GM04504 (cell line): ENCODE measurements around the gene NXT1.
"Not testable (repeated sequence)": the region's sequence is repeated elsewhere in the genome, so short reads cannot be mapped to it uniquely, and the experiment has no call there.

Experiments
- DNase-seq: peaks from one replicate; pipeline ENCODE4 v3.0.0-alpha.2; 2012; ENCODE audit warnings: low read depth

The NXT1 gene

GRCh38 chr20:23350196-23350903 lies at the start of gene NXT1:
NXT1 (plus strand) TSS chr20:23350791; CDS start chr20:23354042, 3,251 bp downstream.
- peak; percentile 99 for DNase-seq

- DNase-seq: no peak
Measured at GRCh38 chr20:23301436-23302050, 49.0 kb upstream of the NXT1 start.

DNA sequence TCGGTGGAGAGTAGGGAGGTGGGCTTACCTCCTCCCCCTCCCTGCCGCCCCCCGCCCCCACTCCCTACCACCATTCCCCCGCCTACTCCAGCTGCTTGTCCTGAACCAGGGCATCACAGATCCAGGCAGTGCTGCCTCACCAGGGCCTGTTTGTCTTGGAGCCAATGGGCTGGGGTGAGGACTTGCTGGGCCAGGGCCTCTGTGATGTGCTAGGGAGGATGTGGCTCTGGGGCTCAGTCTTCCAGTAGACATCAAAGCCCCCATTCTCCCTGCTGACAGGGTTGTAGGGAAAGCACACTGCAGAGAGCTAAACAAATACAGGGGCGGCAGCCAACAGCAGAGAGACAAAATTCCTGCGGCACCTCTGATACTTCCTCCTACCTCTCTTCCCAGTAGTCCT lies 48.2 kb upstream of the NXT1 start:
- no peak for DNase-seq

DNA sequence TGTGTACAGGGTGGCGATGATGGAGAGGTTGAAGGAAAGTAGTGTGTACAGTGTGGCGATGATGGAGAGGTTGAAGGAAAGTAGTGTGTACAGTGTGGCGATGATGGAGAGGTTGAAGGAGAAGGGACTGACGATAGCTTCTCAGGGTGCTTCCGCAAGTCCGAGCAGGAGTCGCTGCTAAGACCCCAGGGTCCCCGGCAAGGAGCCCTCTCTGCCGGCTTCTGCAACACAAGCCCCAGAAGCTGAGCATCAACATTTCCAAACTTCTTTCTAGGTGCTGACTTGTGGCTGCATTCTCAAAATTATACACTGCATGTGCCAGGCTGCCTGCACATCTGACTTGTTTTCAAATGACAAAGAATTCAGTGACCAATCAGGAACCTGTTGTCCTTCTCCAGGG lies 47.8 kb upstream of the NXT1 start:
- DNase-seq: no peak

DNA sequence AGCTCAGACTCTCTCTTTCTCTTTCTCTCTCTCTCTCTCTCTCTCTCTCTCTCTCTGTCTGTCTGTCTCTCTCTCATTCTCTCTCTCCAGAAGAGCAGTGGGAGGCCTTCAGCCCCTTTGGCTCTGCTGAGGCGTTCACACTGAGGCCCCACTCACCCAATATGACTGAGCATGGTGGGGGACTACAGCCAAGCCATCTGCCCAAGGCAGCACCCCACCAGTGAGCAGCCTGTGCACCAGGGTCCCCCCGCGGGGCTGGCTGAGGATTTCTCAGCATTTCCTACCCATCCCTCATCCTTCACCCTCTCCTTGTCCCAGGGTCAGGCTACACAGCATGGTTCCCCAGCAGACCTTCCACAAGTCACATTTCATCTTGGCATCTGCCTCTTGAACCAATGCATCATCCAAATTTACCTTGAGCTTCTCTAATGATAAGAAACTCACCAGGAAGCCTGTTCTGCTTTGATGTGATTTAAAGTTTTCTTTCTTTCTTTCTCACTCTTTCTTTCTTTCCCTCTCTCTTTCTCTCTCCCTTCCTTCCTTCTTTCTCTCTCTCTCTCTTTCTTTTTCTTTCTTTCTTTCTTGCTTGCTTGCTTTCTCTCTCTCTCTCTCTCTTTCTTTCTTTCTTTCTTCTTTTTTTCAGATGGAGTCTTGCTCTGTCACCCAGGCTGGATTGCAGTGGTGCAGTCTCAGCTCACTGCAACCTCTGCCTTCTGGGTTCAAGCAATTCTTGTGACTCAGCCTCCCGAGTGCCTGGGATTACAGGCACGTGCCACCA lies 47.1 kb upstream of the NXT1 start:
- no peak for DNase-seq

- DNase-seq: no peak
Measured at GRCh38 chr20:23304616-23305015, 46.0 kb upstream of the NXT1 start.

DNA sequence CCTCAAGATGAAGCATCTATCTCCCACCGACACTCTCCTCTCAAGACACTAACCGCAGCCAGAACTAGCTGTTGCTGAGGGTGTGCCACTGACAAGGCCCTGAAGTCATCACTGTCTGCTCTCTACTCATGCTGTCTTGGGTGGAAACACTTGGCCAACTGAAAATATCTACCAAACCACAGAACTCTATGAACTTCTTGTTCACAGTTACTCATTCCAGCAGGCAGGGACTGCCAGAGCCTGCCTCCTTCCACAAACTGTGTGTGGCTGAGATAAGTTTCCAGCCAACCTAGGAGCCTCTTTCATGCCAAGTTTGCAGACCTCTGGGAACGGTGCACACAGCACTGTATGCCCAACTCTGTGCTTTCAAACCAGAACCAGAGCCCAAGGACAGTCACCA lies 45.5 kb upstream of the NXT1 start:
- peak; percentile 49 for DNase-seq

DNA sequence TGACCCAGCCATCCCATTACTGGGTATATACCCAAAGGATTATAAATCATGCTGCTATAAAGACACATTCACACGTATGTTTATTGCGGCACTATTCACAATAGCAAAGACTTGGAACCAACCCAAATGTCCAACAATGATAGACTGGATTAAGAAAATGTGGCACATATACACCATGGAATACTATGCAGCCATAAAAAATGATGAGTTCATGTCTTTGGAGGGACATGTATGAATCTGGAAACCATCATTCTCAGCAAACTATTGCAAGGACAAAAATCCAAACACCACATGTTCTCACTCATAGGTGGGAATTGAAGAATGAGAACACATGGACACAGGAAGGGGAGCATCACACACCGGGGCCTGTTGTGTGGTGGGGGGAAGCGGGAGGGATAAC lies 43.2 kb upstream of the NXT1 start:
- DNase-seq: not testable (repeated sequence)

- DNase-seq: no peak
Measured at GRCh38 chr20:23308024-23308423, 42.6 kb upstream of the NXT1 start.

- DNase-seq: no peak
Measured at GRCh38 chr20:23308908-23309307, 41.7 kb upstream of the NXT1 start.

DNA sequence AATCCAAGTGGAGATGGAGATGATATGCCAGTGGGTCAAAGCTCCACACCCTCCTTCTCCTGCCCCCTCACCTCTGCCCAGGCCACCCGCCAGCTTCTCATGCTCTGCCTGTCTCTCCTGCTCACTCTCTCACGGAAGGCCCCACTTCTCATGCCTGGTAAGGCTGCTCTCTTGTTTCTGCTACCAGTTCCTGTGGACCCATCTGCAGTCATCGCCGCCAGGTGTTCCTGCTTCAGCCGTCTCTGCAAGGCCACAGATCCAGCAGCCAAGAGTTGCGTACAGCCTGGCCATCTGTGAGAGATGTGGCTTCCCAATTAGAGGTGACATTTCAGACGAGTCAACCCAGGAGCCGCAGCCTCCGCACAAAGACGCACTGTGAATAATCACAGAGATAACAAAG lies 40.8 kb upstream of the NXT1 start:
- no peak for DNase-seq

GRCh38 chr20:23311947-23312506 lies 38.6 kb upstream of the NXT1 start:
- DNase-seq: no peak

GRCh38 chr20:23313271-23313670 lies 37.3 kb upstream of the NXT1 start:
- DNase-seq: no peak

DNA sequence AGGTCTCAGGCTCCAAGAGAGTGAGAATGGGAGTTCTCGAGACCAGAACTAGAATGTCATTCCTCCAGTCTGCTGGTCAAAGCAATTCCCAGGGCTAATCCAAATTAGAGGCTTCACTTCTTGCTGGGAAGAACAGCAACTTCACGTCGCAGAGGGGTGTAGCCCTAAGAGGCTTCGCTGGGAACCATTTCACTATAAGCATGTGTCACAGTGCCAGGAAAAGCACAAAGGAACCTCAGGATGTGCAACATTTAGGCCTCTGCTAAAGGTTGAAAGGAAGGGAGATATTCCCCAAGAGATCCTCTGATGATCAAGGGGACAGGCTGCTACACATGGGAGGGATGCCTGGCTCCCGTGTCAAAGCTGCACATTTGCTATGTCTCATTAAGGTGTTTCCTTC lies 35.9 kb upstream of the NXT1 start:
- no peak for DNase-seq

DNA sequence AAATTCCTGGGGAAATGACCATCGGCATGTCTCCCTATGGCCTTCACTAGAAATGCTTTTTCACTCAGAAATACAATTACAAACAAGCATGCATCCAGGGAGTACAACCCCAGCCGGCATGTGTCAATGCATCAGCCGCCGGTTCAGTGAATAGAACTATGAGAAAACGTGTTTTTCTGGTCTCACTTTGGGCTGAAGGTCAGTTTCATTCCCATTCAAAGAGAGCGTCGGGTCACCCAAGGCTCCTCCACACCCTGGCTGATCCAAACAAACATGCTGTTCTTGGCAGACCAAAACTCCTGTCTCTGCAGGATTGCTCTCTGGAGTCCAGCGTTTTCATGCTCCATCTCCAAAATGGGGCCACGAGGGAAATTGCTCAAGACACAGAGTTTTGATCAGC lies 35.5 kb upstream of the NXT1 start:
- no peak for DNase-seq

DNA sequence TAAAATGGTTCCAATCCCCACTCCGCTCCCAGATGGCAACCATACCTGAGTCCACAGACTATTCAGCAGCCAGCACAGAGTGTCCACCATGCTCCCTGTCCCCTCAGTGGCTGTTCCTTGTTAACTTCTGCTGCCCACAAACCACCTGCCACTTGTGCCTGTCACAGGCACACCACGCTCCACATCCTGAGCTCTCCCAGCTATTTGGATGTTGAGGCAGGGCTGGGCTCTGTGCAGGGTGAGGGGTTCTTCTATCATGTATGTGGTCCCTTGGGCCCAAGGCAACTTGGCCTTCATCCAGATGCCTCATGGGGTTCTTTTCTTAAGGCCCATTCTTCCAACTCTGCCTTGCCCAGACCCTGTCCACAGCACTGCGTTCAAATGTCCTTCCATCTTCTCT lies 34.0 kb upstream of the NXT1 start:
- no peak for DNase-seq

DNA sequence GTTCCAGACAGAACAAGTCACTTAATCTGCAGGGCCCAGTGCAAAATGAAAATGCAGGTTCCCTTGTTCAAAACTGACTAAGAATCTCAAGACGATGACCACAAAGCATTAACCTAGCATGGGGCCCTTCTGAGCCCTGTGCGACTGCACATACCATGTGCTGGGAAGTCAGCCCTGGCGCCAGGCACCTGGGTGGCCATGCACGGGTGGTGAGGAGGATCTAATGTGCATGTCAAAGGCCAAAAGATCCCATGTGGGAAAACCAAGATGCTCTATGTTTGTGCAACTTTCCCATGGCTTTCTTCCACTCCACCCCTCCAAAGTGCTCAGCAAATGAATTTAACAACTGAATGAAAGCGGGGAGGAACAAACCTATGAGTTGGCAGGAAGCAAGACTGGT lies 33.5 kb upstream of the NXT1 start:
- no peak for DNase-seq

- DNase-seq: no peak
Measured at GRCh38 chr20:23318347-23318746, 32.2 kb upstream of the NXT1 start.

- peak; percentile 10 for DNase-seq
Measured at GRCh38 chr20:23320317-23320716, 30.3 kb upstream of the NXT1 start.

DNA sequence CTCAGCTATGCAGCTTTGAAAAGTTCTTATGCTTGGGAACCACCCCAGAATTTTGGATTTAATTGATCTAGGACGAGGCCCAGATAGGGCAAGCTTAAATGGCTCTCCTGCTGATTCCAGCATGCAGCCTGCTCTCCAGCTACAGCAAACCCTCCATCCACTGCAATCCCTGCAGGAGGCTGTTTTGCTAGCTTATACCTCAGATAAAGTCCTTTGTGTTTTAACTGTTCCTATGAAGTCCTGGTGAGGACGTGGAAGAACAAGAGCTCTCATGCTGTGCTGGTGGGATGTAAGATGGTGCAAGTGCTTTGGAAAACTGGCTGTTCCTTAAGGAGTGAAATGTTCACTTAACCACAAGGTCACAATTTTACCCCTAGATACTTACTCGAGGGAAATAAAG lies 25.5 kb upstream of the NXT1 start:
- DNase-seq: no peak

- no peak for DNase-seq
Measured at GRCh38 chr20:23326774-23327173, 23.8 kb upstream of the NXT1 start.

DNA sequence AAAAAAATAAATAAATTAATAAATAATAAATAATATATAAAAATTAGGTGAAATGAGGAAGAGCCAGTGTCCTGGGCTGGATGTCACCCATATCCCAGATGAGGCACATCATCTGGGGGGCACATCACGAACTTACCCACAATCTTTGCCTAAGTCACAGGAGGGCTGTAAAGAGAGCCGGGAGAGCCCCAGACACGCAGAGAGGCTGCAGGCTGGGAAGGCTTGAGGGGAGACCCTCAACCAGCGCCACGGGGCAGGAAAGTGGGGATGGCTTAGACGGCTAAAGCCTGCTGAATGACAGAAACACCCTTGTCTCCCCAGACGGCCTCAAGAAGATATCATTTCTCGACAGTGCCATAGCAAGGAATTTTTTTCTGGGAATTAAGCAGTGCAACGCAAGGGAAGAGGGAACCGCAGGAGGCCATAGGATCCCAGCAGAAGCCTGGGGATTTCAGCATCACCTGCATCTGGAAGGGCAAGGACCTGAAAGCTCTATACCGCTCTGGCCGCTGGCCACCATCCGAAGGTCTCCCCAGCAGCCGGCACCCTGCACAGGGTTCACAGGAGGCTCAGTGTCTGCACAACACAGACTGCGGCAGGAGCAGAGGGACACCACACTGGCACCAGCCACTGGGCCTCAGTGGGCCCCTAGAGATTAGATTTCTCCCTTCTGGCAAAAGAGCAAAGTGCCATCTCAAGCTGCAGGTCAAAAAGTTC lies 22.8 kb upstream of the NXT1 start:
- no peak for DNase-seq
